Uterus (tissue), 2 donors: ENCODE data around the gene CLDN15.

Experiments used
- POLR2A ChIP-seq, 2 donors: fragments of 450-650 bp; IDR thresholded peaks; one replicate each; pipeline ENCODE4 v1.6.1; 2016; ENCODE audit warnings: antibody characterized with exemption in 2 of 2, mild to moderate bottlenecking in 1 of 2, moderate library complexity in 1 of 2
- TF ChIP-seq, protein P1 (sequence below), 4 experiments: fragments of 200-600 bp in 2 of 4; fragments of 450-650 bp in 2 of 4; sonication (generic) in 2 of 4; IDR thresholded peaks; one replicate each; pipeline ENCODE4 v1.5.1; 2016 to 2019; ENCODE audit warnings: antibody characterized with exemption in 4 of 4, mild to moderate bottlenecking in 2 of 4, moderate library complexity in 1 of 4

DNA sequence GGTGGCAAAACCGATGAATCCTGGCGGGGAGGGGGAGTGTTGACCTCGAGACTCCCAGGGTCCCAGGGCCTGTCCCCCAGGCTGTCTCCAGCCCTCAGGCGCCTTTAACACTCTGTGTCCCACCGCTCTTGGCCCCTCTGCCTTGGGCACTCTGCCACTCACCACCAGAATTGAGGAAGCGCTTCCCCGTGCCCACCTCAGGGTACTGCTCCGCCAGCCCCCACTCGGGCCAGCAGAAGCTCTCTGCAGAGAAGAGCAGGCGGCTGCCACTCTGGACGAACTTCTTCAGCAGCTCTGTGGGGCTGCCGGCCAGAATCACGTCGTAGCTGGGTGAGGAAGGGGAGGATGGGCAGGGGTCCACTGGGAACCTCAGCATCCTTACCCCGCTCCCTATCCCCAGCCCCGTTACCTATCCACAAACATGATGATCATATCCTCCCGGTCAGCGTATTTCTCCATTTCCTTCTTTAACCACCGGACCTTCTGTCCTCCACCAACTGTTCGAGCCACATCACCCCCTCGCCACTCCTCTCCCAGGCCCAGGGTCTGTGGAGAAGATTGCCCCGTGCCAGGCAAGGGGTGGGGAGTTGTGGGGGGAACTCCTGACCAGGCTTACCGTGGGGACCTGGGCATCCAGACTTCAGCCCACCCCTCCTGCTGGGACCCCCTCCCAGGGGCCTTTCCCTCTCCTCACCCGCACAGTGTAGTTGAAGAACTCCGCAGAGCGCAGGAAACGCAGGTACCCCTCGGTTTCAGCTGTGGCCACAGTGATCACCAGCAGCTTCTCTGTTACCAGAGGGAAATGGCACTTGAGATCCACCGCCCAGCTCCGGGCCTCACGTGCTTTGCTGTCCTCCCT, 21.4 kb downstream of the CLDN15 start:
- TF ChIP-seq, protein P1, sequence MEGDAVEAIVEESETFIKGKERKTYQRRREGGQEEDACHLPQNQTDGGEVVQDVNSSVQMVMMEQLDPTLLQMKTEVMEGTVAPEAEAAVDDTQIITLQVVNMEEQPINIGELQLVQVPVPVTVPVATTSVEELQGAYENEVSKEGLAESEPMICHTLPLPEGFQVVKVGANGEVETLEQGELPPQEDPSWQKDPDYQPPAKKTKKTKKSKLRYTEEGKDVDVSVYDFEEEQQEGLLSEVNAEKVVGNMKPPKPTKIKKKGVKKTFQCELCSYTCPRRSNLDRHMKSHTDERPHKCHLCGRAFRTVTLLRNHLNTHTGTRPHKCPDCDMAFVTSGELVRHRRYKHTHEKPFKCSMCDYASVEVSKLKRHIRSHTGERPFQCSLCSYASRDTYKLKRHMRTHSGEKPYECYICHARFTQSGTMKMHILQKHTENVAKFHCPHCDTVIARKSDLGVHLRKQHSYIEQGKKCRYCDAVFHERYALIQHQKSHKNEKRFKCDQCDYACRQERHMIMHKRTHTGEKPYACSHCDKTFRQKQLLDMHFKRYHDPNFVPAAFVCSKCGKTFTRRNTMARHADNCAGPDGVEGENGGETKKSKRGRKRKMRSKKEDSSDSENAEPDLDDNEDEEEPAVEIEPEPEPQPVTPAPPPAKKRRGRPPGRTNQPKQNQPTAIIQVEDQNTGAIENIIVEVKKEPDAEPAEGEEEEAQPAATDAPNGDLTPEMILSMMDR (IDR thresholded peaks at IDR 0.05) = no peak
- TF ChIP-seq POLR2A (IDR thresholded peaks at IDR 0.05) = no peak
